Skeletal muscle tissue (tissue), 4 donors: ENCODE measurements around the gene C19orf33. TPM values are rescaled to one million over a fixed set of nuclear protein-coding genes. Genes with fewer than 3 reads are reported as not detected.

Source experiments
- H3K27ac ChIP-seq: one replicate; pipeline ENCODE4 v1.7.0; 2013; ENCODE audit warnings: mild to moderate bottlenecking, low read depth, low read length, inconsistent platforms
- H3K27me3 ChIP-seq, 3 donors: one replicate each; pipeline ENCODE4 v1.7.0; 2013; ENCODE audit warnings: low read length in 3 of 3; ENCODE audit not compliant: control insufficient read depth in 3 of 3, insufficient read depth in 3 of 3
- H3K36me3 ChIP-seq, 3 donors: one replicate each; pipeline ENCODE4 v1.7.0; 2013; ENCODE audit warnings: low read length in 3 of 3; ENCODE audit not compliant: control insufficient read depth in 3 of 3, insufficient read depth in 3 of 3
- H3K4me1 ChIP-seq, 3 donors: one replicate each; pipeline ENCODE4 v1.7.0; 2013; ENCODE audit warnings: low read length in 3 of 3, mild to moderate bottlenecking in 3 of 3; ENCODE audit not compliant: control insufficient read depth in 3 of 3, insufficient read depth in 3 of 3
- H3K4me3 ChIP-seq, 3 donors: one replicate each; pipeline ENCODE4 v1.7.0; 2013; ENCODE audit warnings: low read length in 3 of 3
- H3K9ac ChIP-seq, 3 donors: one replicate each; pipeline ENCODE4 v1.7.0; 2013; ENCODE audit warnings: low read length in 3 of 3, mild to moderate bottlenecking in 3 of 3, moderate library complexity in 2 of 3, low read depth in 1 of 3
- H3K9me3 ChIP-seq, 3 donors: one replicate each; pipeline ENCODE4 v1.7.0; 2013; ENCODE audit warnings: low read length in 3 of 3; ENCODE audit not compliant: control insufficient read depth in 3 of 3
- total RNA-seq: library from RNA; depleted of rRNA; stranded (reverse); fragments of >200 nt; gene quantifications from one replicate; pipeline ENCODE4 v1.2.3, GENCODE V29; 2014
- donor health status: Osteomylitis.

Gene C19orf33
- total RNA-seq, 1 donor from 2014 or later, result not detected

DNA sequence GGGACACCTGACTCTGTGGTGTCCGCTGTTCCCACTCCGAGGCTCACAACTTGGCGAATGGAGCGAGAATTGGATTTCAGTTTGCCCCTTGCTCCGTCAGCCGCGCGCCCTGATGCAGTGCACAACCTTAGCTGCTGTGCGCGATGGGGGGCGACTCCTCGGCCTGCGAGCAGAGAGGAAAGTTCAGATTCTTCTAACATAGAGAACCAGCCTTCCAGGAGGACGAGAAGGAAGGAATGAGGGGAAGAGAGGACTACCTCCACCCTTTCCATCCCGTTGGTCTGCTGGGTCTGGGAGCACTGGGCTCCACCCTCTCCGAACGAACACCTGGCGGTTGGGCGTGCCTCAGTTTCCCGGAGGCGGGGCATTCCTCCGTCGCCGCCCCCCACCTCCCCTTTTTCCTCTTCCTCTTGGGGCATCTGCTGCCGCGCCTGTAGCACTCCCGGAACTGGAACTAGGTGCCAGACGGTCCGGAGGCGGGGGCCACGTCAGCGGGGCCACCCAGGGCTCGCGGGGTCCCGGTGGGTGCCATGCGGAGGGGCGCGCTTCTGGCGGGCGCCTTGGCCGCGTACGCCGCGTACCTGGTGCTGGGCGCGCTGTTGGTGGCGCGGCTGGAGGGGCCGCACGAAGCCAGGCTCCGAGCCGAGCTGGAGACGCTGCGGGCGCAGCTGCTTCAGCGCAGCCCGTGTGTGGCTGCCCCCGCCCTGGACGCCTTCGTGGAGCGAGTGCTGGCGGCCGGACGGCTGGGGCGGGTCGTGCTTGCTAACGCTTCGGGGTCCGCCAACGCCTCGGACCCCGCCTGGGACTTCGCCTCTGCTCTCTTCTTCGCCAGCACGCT, 15.6 kb downstream of the C19orf33 start, which contains the start of gene KCNK6:
Gene KCNK6, plus strand, starts transcription at position 425 of the 838 bp plus-strand sequence. Its CDS starts 106 bp downstream, at position 531.
- Histone ChIP-seq H3K27ac (no peak within 1 kb of the TSS), H3K4me1 (peaks cover 18 to 28% (median 24%) of the 10 kb centered on the region in 3 donors), H3K4me3 (peak within 1 kb of the TSS; percentile 65 to 72 (median 71)), H3K36me3 (no peaks in the 10 kb centered on the region), H3K27me3 (peaks cover 0 to 23% (median 18%) of the 10 kb centered on the region in 3 donors), H3K9me3 (no peaks in the 10 kb centered on the region), H3K9ac (peak within 1 kb of the TSS; percentile 51 to 72 (median 64))

DNA sequence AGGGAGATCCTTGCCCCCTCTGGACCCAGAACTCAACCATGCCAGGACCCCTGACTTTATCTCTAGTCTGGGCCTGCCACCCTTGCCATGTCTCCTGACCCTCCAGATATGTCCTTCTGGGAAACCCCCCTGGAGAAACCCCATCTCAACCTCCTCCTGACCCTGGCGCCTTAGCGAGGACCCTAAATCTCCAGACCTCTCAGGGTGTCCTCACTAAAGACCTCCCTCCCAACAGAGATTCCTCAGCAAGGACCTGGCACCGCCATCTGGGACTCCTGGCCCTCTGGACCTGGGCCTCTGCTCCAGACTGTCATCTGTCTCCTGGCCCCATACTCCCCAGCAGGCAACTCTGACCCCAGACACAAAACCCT, 16.9 kb downstream of the C19orf33 start:
- no peak overlapping the region for H3K9ac ChIP-seq
- no peaks in the 10 kb centered on the region for H3K9me3 ChIP-seq
- H3K27me3 ChIP-seq, result peaks cover 0 to 23% (median 18%) of the 10 kb centered on the region in 3 donors
- H3K4me1 ChIP-seq, result peaks cover 12 to 22% (median 20%) of the 10 kb centered on the region in 3 donors
- H3K27ac ChIP-seq, result no peak overlapping the region
- H3K4me3 ChIP-seq, result no peak overlapping the region
- H3K36me3 ChIP-seq, result no peaks in the 10 kb centered on the region

DNA sequence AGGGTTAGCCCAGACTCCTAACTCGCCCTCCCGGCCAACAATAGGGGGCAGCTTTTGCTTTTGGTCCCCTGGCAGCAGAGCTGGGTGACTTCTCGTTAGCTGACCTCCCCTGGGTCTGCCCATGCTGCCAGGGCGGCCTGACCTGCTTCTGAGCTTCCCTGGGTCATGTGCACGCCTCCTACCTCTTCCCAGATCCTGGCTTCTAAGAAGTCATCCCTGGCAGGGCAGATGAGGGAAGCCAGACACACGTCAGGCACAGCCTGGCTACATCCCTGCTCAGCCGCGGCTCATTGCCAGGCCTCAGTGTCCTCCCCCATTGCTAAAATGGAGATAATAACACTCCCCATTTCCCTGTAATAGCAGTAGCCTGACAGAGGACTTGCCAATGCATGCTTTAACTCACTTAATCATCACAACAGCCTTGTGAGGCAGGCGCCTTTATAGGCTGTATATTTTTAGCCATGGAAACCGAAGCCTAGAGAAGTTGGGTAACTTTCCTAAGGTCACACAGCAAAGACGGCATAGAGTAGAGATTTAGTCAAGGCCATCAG, 17.7 kb downstream of the C19orf33 start:
- Histone ChIP-seq H3K4me1 (peaks cover 8 to 22% (median 16%) of the 10 kb centered on the region in 3 donors), H3K27ac (no peak overlapping the region), H3K27me3 (peaks cover 0 to 23% (median 18%) of the 10 kb centered on the region in 3 donors), H3K4me3 (no peak overlapping the region), H3K9me3 (no peaks in the 10 kb centered on the region), H3K36me3 (peaks cover 0 to under 1% (median 0%) of the 10 kb centered on the region in 3 donors), H3K9ac (no peak overlapping the region)

DNA sequence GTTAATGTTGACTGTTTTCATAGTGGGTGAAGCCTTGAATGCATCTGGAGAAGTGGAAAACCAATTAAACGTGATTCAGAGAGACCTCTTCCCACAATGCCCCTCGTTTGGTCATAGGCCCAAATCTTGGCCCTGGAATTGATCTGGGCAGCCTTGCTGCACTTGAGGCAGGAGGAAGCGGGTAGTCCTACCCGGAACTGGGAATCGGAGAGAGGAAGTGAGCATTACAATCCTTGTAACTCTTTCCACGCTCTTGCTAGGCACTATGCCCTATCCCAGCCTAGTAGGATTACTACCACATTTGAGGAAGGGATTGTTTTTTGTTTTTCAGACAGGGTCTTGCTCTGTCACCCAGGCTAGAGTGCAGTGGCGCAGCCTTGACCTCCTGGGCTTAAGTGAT, 19.2 kb downstream of the C19orf33 start:
- H3K36me3 ChIP-seq, result peaks cover 5 to 8% (median 6%) of the 10 kb centered on the region in 3 donors
- peaks cover 8 to 22% (median 16%) of the 10 kb centered on the region in 3 donors for H3K4me1 ChIP-seq
- peaks cover 0 to 23% (median 18%) of the 10 kb centered on the region in 3 donors for H3K27me3 ChIP-seq
- no peak overlapping the region for H3K9ac ChIP-seq
- H3K9me3 ChIP-seq, result no peaks in the 10 kb centered on the region
- H3K27ac ChIP-seq, result no peak overlapping the region
- H3K4me3 ChIP-seq, result no peak overlapping the region

DNA sequence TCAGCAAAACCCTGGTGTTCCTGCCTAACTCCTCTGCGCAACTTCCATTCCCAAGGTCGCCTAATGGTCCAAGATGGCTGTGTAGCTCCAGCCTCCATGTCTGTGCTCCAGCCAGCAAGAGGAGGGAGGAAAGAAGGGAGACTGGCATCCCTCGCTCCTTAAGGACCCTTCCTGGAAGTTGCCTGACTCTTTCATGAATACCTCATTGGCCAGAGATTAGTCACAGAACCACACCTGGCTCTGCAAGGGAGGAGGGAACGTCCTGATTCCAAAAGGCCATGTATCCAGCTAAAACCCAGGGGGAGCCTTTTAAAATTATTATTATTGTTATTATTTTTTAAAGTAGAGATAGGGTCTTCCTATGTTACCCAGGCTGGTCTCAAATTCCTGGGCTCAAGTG, 20.4 kb downstream of the C19orf33 start:
- H3K27ac ChIP-seq, result no peak overlapping the region
- peaks cover 2 to 17% (median 11%) of the 10 kb centered on the region in 3 donors for H3K4me1 ChIP-seq
- peaks cover 5 to 8% (median 6%) of the 10 kb centered on the region in 3 donors for H3K36me3 ChIP-seq
- no peak overlapping the region for H3K9ac ChIP-seq
- H3K4me3 ChIP-seq, result no peak overlapping the region
- H3K27me3 ChIP-seq, result peaks cover 0 to 18% (median 10%) of the 10 kb centered on the region in 3 donors
- no peaks in the 10 kb centered on the region for H3K9me3 ChIP-seq

DNA sequence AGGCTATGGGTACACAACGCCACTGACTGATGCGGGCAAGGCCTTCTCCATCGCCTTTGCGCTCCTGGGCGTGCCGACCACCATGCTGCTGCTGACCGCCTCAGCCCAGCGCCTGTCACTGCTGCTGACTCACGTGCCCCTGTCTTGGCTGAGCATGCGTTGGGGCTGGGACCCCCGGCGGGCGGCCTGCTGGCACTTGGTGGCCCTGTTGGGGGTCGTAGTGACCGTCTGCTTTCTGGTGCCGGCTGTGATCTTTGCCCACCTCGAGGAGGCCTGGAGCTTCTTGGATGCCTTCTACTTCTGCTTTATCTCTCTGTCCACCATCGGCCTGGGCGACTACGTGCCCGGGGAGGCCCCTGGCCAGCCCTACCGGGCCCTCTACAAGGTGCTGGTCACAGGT, 22.5 kb downstream of the C19orf33 start:
- Histone ChIP-seq H3K4me3 (no peak overlapping the region), H3K9me3 (no peaks in the 10 kb centered on the region), H3K27me3 (peaks cover 0 to 6% (median 0%) of the 10 kb centered on the region in 3 donors), H3K4me1 (peaks cover 0 to 3% (median 0%) of the 10 kb centered on the region in 3 donors), H3K9ac (no peak overlapping the region), H3K27ac (no peak overlapping the region), H3K36me3 (peaks cover 5 to 8% (median 6%) of the 10 kb centered on the region in 3 donors)

DNA sequence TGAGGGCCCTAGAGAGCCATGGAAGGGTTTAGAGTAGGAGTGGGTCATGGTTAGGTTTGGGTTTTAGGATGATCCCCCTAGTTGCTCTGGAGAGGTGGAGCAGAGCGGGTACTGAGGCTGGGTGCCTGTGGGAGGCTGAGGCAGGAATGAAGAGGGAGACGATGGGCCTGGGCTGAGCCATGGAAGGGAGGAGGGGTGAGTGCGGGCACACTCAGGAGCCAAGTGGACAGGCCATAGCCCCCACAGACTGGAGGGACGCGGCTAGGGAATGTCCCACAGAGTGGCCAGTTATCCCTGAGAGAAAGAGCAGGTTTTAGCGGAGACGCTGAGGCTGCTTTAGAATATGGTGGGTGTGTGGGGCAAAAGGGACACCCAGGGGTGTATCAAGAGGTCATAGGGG, 25.6 kb downstream of the C19orf33 start:
- Histone ChIP-seq H3K4me1 (no peaks in the 10 kb centered on the region), H3K27ac (no peak overlapping the region), H3K4me3 (no peak overlapping the region), H3K27me3 (no peaks in the 10 kb centered on the region), H3K36me3 (peaks cover 5 to 8% (median 6%) of the 10 kb centered on the region in 3 donors), H3K9ac (no peak overlapping the region), H3K9me3 (no peaks in the 10 kb centered on the region)

DNA sequence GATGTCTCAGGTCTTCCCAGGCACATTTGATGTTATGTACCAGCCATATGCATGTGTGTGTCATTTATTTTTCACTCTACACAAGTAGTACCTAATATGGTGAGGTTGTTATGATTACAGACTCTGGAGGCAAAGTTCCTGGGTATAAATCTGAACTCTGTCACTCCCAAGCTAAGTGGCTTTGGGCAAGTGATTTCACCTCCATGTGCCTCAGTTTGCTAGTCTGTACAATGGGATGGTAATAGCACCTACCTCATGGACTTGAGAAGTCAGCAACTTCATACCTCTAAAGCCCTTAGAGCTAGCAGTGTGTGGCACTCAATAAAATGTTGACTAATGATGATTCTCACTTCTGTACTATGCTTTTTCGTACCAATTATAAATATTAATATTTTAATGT, 27.7 kb downstream of the C19orf33 start:
- Histone ChIP-seq H3K9me3 (no peaks in the 10 kb centered on the region), H3K27ac (no peak overlapping the region), H3K27me3 (no peaks in the 10 kb centered on the region), H3K9ac (no peak overlapping the region), H3K4me3 (no peak overlapping the region), H3K36me3 (peaks cover 5 to 8% (median 6%) of the 10 kb centered on the region in 3 donors), H3K4me1 (peaks cover 3% of the 10 kb centered on the region in 3 donors)

DNA sequence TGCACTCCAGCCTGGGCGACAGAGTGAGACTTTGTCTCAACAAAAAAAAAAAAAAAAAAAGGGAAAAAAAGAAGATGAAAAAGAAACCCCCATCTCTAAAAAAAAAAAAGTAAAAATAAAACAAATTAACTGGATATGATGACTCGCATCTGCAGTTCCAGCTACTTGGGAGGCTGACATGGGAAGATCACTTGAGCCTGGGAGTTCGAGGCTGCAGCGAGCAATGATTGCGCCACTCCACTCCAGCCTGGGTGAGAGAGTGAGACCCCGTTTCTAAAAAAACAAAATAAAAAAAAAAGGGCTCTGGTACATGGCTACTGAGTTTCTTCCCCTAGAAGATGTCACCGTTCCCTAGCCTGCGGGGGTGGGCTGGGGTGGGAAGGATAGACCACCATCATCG, 29.2 kb downstream of the C19orf33 start:
- H3K9me3 ChIP-seq, result no peaks in the 10 kb centered on the region
- peaks cover 9% of the 10 kb centered on the region in 3 donors for H3K4me1 ChIP-seq
- no peak overlapping the region for H3K4me3 ChIP-seq
- H3K9ac ChIP-seq, result no peak overlapping the region
- no peak overlapping the region for H3K27ac ChIP-seq
- no peaks in the 10 kb centered on the region for H3K36me3 ChIP-seq
- H3K27me3 ChIP-seq, result no peaks in the 10 kb centered on the region
